ENCODE results near the gene TNFRSF1B.
"Not testable (repeated sequence)": the region's sequence is repeated elsewhere in the genome, so short reads cannot be mapped to it uniquely, and the experiment has no call there.

TNFRSF1B gene

DNA sequence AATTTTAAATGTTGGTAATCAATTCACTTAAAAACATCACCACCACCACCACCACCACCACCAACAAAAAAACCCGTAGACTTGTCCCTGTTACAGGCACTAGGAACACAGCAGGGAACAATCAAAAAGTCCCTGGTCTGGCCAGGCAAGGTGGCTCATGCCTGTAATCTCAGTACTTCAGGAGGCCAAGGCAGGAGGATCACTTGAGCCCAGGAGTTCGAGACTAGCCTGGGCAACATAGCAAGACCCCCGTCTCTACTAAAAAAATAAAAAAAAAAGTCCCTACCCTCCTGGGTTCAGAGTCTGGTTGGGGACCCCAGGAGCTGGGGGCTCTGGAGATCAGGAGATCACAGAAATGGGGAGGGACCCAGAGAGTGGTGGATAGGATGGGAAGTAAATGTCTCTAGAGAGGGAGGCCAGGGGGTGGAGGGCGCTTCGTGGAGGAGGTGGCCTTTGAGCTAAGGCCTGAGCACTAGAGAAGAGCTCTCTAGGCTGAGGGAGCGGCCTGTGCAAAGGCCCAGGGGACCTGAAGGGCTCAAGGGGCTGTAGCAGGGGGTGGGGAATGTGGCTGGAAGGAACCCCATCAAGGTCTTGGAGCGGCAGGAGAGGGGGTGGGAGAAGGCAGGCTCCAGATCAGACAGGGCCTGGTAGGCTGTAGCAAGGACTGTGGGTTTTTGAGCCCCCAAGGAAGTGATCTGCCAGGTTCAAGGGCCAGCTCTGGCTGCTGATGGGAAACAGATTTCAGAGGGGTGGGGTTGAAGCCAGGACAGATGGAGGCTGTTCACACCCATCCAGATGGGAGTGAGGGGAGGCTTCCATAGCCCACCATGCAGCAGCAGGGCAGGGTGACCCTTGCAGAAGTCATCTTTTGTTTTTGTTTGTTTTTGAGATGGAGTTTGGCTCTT, 38.2 kb downstream of the TNFRSF1B start:
- Histone ChIP-seq H3K4me1 (ENCODE audit: control insufficient read depth, insufficient read depth, low read length) (no peaks in the 10 kb centered on the region), H3K4me3 (ENCODE audit: low read length) (no peak overlapping the region), H3K36me3 (ENCODE audit: insufficient read depth, low read length) (no peaks in the 10 kb centered on the region), H3K4me2 (ENCODE audit: low read length) (no peak overlapping the region), H3K27me3 (ENCODE audit: control insufficient read depth, insufficient read depth, low read length) (peaks cover under 1% of the 10 kb centered on the region), H3K9ac (ENCODE audit: low read depth, low read length) (no peak overlapping the region), H3K9me3 (replicated peaks; ENCODE audit: low read length) (no peaks in the 10 kb centered on the region)

DNA sequence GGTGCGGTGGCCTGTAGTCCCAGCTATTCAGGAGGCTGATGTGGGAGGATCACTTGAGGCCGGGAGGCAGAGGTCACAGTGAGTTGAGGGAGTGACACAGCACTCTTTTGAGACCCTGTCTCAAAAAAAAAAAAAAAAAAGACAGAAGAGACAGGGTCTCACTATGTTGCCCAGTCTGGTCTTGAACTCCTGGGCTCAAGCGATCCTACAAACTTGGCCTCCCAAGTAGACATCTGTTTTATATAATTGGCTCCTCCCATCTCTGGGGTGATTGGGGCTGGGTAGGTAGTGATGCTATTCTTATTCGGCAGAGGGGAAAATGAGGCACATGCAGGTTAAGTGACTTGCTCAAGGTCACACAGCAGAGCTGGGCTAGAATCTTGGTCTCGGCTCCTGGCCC, 39.4 kb downstream of the TNFRSF1B start:
- Histone ChIP-seq H3K4me1 (ENCODE audit: control insufficient read depth, insufficient read depth, low read length) (no peaks in the 10 kb centered on the region), H3K36me3 (ENCODE audit: insufficient read depth, low read length) (no peaks in the 10 kb centered on the region), H3K9ac (ENCODE audit: low read depth, low read length) (no peak overlapping the region)

DNA sequence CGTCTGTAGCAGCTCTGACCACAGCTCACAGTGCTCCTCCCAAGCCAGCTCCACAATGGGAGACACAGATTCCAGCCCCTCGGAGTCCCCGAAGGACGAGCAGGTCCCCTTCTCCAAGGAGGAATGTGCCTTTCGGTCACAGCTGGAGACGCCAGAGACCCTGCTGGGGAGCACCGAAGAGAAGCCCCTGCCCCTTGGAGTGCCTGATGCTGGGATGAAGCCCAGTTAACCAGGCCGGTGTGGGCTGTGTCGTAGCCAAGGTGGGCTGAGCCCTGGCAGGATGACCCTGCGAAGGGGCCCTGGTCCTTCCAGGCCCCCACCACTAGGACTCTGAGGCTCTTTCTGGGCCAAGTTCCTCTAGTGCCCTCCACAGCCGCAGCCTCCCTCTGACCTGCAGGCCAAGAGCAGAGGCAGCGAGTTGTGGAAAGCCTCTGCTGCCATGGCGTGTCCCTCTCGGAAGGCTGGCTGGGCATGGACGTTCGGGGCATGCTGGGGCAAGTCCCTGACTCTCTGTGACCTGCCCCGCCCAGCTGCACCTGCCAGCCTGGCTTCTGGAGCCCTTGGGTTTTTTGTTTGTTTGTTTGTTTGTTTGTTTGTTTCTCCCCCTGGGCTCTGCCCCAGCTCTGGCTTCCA, 40.1 kb downstream of the TNFRSF1B start:
- peaks cover 9% of the 10 kb centered on the region for H3K27me3 ChIP-seq (ENCODE audit: control insufficient read depth, insufficient read depth, low read length)
- no peaks in the 10 kb centered on the region for H3K9me3 ChIP-seq (replicated peaks; ENCODE audit: low read length)
- H3K4me3 ChIP-seq (ENCODE audit: low read length) = no peak overlapping the region
- H3K4me2 ChIP-seq (ENCODE audit: low read length) = no peak overlapping the region
- H3K36me3 ChIP-seq (ENCODE audit: insufficient read depth, low read length) = no peaks in the 10 kb centered on the region
- no peaks in the 10 kb centered on the region for H3K4me1 ChIP-seq (ENCODE audit: control insufficient read depth, insufficient read depth, low read length)
- no peak overlapping the region for H3K9ac ChIP-seq (ENCODE audit: low read depth, low read length)

More for the DNA sequence above, 39.4 kb downstream of the TNFRSF1B start:
- no peak overlapping the region for H3K4me2 ChIP-seq (ENCODE audit: low read length)
- no peaks in the 10 kb centered on the region for H3K9me3 ChIP-seq (replicated peaks; ENCODE audit: low read length)
- H3K4me3 ChIP-seq (ENCODE audit: low read length) = no peak overlapping the region
- peaks cover 7% of the 10 kb centered on the region for H3K27me3 ChIP-seq (ENCODE audit: control insufficient read depth, insufficient read depth, low read length)

DNA sequence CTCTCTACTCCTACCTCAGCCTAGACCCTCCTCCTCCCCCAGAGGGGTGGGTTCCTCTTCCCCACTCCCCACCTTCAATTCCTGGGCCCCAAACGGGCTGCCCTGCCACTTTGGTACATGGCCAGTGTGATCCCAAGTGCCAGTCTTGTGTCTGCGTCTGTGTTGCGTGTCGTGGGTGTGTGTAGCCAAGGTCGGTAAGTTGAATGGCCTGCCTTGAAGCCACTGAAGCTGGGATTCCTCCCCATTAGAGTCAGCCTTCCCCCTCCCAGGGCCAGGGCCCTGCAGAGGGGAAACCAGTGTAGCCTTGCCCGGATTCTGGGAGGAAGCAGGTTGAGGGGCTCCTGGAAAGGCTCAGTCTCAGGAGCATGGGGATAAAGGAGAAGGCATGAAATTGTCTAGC, 41.5 kb downstream of the TNFRSF1B start:
- H3K4me1 ChIP-seq (ENCODE audit: control insufficient read depth, insufficient read depth, low read length) = no peaks in the 10 kb centered on the region
- H3K4me2 ChIP-seq (ENCODE audit: low read length) = no peak overlapping the region
- H3K36me3 ChIP-seq (ENCODE audit: insufficient read depth, low read length) = no peaks in the 10 kb centered on the region
- H3K9me3 ChIP-seq (replicated peaks; ENCODE audit: low read length) = no peaks in the 10 kb centered on the region
- H3K27me3 ChIP-seq (ENCODE audit: control insufficient read depth, insufficient read depth, low read length) = peaks cover 11% of the 10 kb centered on the region
- H3K9ac ChIP-seq (ENCODE audit: low read depth, low read length) = no peak overlapping the region
- no peak overlapping the region for H3K4me3 ChIP-seq (ENCODE audit: low read length)

DNA sequence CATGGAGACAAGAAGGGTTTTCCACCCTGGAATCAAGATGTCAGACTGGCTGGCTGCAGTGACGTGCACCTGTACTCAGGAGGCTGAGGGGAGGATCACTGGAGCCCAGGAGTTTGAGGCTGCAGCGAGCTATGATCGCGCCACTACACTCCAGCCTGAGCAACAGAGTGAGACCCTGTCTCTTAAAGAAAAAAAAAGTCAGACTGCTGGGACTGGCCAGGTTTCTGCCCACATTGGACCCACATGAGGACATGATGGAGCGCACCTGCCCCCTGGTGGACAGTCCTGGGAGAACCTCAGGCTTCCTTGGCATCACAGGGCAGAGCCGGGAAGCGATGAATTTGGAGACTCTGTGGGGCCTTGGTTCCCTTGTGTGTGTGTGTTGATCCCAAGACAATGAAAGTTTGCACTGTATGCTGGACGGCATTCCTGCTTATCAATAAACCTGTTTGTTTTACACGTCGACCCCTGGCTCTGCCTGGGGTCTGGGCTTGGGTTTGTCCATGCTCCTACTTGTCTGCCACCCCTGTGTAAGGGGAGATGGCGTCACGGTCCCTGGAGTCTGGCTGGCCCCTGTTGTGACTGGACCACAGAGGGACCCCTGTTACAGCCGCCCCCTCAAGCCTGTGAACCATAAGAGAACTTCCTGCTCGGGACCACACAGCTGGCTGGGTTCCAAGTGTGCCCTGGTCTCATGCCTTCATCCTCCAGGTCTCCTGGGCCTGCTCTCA, 42.1 kb downstream of the TNFRSF1B start:
- Histone ChIP-seq H3K4me2 (ENCODE audit: low read length) (no peak overlapping the region), H3K27me3 (ENCODE audit: control insufficient read depth, insufficient read depth, low read length) (peaks cover 12% of the 10 kb centered on the region), H3K9ac (ENCODE audit: low read depth, low read length) (no peak overlapping the region), H3K4me1 (ENCODE audit: control insufficient read depth, insufficient read depth, low read length) (no peaks in the 10 kb centered on the region), H3K9me3 (replicated peaks; ENCODE audit: low read length) (no peaks in the 10 kb centered on the region), H3K4me3 (ENCODE audit: low read length) (no peak overlapping the region), H3K36me3 (ENCODE audit: insufficient read depth, low read length) (no peaks in the 10 kb centered on the region)

DNA sequence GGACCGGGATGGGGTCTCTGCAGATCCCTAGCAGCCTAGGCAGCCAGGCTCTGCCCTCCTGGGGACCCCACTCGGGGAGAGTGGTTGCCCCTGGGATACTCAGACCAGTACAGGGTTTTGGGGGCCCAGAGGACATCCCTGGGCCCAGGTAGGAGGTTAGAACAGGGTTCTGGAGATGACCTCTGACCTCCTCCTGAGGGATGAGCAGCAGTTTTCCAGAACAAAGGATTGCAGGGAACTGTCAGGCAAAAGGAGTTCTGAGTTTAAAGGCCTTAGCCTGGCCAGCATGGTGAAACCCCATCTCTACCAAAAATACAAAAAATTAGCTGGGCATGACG, 42.7 kb downstream of the TNFRSF1B start:
- Histone ChIP-seq H3K9me3 (replicated peaks; ENCODE audit: low read length) (no peaks in the 10 kb centered on the region), H3K4me1 (ENCODE audit: control insufficient read depth, insufficient read depth, low read length) (no peaks in the 10 kb centered on the region), H3K4me3 (ENCODE audit: low read length) (no peak overlapping the region), H3K9ac (ENCODE audit: low read depth, low read length) (no peak overlapping the region), H3K27me3 (ENCODE audit: control insufficient read depth, insufficient read depth, low read length) (peaks cover 17% of the 10 kb centered on the region), H3K4me2 (ENCODE audit: low read length) (no peak overlapping the region), H3K36me3 (ENCODE audit: insufficient read depth, low read length) (no peaks in the 10 kb centered on the region)

DNA sequence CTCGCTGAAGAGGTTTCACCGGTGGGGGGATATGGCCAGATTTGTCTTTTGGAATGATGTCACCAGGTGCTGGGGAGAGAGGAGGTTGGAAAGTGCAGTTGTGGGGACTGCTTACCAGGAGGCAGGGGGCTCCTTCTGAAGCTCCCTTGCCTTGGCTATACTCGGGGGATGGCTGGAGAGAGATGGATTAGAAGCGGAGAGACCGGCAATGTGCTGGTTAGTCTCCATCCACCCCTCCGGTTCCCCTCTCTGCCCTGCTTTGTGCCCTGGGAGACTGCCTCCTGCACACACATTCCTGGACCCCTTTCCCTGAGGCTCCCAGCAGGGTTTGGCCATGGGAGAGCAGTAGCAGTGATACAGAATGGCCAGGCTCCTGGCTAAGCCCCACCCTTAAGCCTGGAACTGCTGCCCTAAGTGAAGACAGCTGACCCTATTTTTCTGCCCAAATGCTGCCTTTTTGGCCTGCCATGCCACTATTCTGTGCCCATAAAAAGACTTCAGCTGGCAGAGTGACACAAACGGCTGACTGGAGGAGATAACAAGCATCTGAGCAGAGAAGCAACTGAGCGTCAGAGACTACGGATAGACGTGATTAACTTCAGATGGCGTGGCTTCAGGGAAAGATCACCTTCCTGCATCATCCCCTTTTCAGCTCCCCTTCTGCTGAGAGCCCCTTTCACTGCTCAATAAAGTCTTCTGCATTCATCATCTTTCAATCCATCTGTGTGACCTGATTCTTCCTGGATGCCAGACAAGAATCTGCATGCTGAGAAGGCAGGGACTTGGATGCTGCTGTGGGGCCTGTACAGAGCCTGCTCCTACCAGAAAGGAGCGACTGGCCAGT, 48.5 kb downstream of the TNFRSF1B start:
- H3K27me3 ChIP-seq (ENCODE audit: control insufficient read depth, insufficient read depth, low read length) = peaks cover 52% of the 10 kb centered on the region
- no peaks in the 10 kb centered on the region for H3K4me1 ChIP-seq (ENCODE audit: control insufficient read depth, insufficient read depth, low read length)
- no peak overlapping the region for H3K4me2 ChIP-seq (ENCODE audit: low read length)
- H3K36me3 ChIP-seq (ENCODE audit: insufficient read depth, low read length) = no peaks in the 10 kb centered on the region
- no peak overlapping the region for H3K4me3 ChIP-seq (ENCODE audit: low read length)
- no peak overlapping the region for H3K9ac ChIP-seq (ENCODE audit: low read depth, low read length)
- H3K9me3 ChIP-seq (replicated peaks; ENCODE audit: low read length) = no peaks in the 10 kb centered on the region

DNA sequence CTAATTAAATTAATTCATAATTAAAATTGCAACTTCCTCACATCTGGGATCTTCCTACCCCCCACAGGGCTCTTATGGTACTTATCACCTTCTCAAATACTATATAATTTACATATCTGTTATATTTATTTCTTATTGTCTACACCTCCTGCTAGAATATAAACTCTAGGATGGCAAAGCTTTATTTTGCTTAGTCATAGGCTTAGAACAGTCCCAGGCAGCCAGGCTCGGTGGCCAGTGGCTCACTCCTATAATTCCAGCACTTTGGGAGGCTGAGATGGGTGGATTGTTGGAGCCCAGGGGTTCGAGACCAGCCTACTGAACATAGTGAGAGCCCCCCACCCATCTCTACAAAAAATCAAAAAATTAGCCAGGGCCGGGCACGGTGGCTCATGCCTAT, 53.0 kb downstream of the TNFRSF1B start:
- Histone ChIP-seq H3K27me3 (ENCODE audit: control insufficient read depth, insufficient read depth, low read length) (peaks cover 35% of the 10 kb centered on the region), H3K4me2 (ENCODE audit: low read length) (no peak overlapping the region), H3K9me3 (replicated peaks; ENCODE audit: low read length) (no peaks in the 10 kb centered on the region), H3K4me1 (ENCODE audit: control insufficient read depth, insufficient read depth, low read length) (no peaks in the 10 kb centered on the region), H3K4me3 (ENCODE audit: low read length) (no peak overlapping the region), H3K9ac (ENCODE audit: low read depth, low read length) (no peak overlapping the region), H3K36me3 (ENCODE audit: insufficient read depth, low read length) (no peaks in the 10 kb centered on the region)

DNA sequence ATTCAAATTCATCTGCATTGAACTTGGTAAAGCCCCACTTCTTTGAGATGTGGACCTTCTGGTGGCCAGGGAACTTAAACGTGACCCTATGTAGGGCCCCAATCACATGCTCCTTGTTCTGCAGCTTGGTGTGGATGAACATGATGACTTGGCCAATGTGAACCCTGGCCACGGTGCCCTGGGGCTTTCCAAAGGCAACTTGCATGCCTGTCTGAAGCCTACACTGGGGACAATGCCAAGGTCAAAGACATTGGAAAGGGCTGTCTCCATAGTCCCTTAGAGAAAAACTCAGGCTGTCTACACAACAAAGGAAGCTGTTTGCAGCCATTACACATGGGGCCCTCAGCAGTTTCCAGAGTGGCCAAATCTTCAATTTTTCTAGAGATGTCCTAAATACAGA, 54.1 kb downstream of the TNFRSF1B start:
- H3K9ac ChIP-seq (ENCODE audit: low read depth, low read length) = no peak overlapping the region
- no peak overlapping the region for H3K4me2 ChIP-seq (ENCODE audit: low read length)
- no peak overlapping the region for H3K4me3 ChIP-seq (ENCODE audit: low read length)
- H3K4me1 ChIP-seq (ENCODE audit: control insufficient read depth, insufficient read depth, low read length) = no peaks in the 10 kb centered on the region
- H3K27me3 ChIP-seq (ENCODE audit: control insufficient read depth, insufficient read depth, low read length) = peaks cover 27% of the 10 kb centered on the region
- H3K9me3 ChIP-seq (replicated peaks; ENCODE audit: low read length) = no peaks in the 10 kb centered on the region
- no peaks in the 10 kb centered on the region for H3K36me3 ChIP-seq (ENCODE audit: insufficient read depth, low read length)

DNA sequence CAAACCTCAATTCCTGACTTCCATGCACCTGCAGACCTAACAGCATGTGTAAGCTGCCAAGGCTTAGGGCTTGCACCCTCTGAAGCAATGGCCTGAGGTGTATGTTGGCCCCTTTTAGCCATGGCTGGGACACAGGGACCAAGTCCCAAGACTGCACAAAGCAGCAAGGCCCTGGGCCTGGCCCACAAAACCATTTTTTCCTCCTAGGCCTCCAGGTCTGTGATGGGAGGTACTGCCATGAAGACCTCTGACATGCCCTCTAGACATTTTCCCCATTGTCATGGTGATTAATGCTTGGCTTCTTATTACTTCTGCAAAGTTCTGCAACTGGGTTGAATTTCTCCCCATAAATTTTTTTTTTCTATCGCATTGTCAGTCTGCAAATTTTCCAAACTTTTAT, 55.9 kb downstream of the TNFRSF1B start:
- H3K9ac ChIP-seq (ENCODE audit: low read depth, low read length); H3K4me1 ChIP-seq (ENCODE audit: control insufficient read depth, insufficient read depth, low read length); H3K4me2 ChIP-seq (ENCODE audit: low read length); H3K9me3 ChIP-seq (replicated peaks; ENCODE audit: low read length); H3K36me3 ChIP-seq (ENCODE audit: insufficient read depth, low read length); H3K4me3 ChIP-seq (ENCODE audit: low read length): not testable (repeated sequence)
- peaks cover 15% of the 10 kb centered on the region for H3K27me3 ChIP-seq (ENCODE audit: control insufficient read depth, insufficient read depth, low read length)

DNA sequence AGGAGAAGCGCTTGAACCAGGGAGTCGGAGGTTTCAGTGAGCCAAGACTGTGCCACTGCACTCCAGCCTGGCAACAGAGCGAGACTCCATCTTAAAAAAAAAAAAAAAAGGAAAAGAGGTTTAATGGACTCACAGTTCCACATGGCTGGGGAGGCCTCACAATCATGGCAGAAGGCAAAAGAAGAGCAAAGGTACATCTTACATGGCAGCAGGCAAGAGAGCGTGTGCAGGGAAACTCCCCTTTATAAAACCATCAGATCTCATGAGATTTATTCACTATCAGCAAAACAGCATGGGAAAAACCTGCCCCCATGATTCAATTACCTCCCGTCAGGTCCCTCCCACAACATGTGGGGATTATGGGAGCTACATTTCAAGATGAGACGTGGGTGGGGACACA, 57.3 kb downstream of the TNFRSF1B start:
- not testable (repeated sequence) for H3K9me3 ChIP-seq (replicated peaks; ENCODE audit: low read length); H3K4me2 ChIP-seq (ENCODE audit: low read length); H3K27me3 ChIP-seq (ENCODE audit: control insufficient read depth, insufficient read depth, low read length); H3K9ac ChIP-seq (ENCODE audit: low read depth, low read length); H3K4me1 ChIP-seq (ENCODE audit: control insufficient read depth, insufficient read depth, low read length); H3K36me3 ChIP-seq (ENCODE audit: insufficient read depth, low read length); H3K4me3 ChIP-seq (ENCODE audit: low read length)
